Endothelial cell of umbilical vein (primary cell): ENCODE results near the gene HMGCS2. TPM values are rescaled to one million over a fixed set of nuclear protein-coding genes. Genes with fewer than 3 reads are reported as not detected.

Experiments
- BruUV-seq: library from RNA; stranded (reverse); fragments of 400-500 nt; replicated peaks from 2 replicates; lab custom pipeline; 2021; lab: Mats Ljungman, UMichigan
- CTCF ChIA-PET: fragments of 300-600, 350-600 bp; sonication (Branson Sonifier 250); formaldehyde crosslinking; loops from one replicate; lab custom pipeline; 2021; ENCODE audit warnings: antibody characterized with exemption, inconsistent platforms; lab: Charles Lee
- POLR2A ChIA-PET: fragments of 300-600, 350-600 bp; sonication (Branson Sonifier 250); formaldehyde crosslinking; loops from one replicate; lab custom pipeline; 2021; ENCODE audit warnings: antibody characterized with exemption, inconsistent platforms; lab: Charles Lee
- DNase-seq: peaks from one replicate; pipeline ENCODE4 v3.0.0-alpha.2; 2011; ENCODE audit warnings: low read depth, low spot score
- FAIRE-seq: peaks from 2 replicates; lab custom pipeline; 2011; peaks lifted over from hg19 to GRCh38; lab: Jason Lieb, UNC
- H2AFZ ChIP-seq: 2 replicates; pipeline ENCODE4 v1.6.0; 2012; ENCODE audit warnings: low read depth, low read length, control low read depth, inconsistent platforms
- H3K27ac ChIP-seq: 2 replicates; pipeline ENCODE4 v1.5.1; 2011; ENCODE audit warnings: low read depth, mild to moderate bottlenecking, control low read depth, low read length, moderate library complexity; ENCODE audit not compliant: insufficient read depth
- H3K27me3 ChIP-seq, 2 experiments: 2 replicates each; pipeline versions ENCODE4 v1.6.0 to v1.6.1; 2011; ENCODE audit warnings: low read length in 2 of 2, mixed read lengths in 1 of 2; ENCODE audit not compliant: control insufficient read depth in 2 of 2, insufficient read depth in 2 of 2
- H3K36me3 ChIP-seq, 2 experiments: 2 replicates in 1 of 2; 3 replicates in 1 of 2; pipeline ENCODE4 v1.5.1; 2011; ENCODE audit warnings: low read length in 2 of 2, mild to moderate bottlenecking in 1 of 2, moderate library complexity in 1 of 2; ENCODE audit not compliant: control insufficient read depth in 2 of 2, insufficient read depth in 2 of 2; ENCODE audit errors: extremely low read depth in 1 of 2
- H3K4me1 ChIP-seq: 3 replicates; pipeline ENCODE4 v1.5.1; 2011; ENCODE audit warnings: mild to moderate bottlenecking, low read length; ENCODE audit not compliant: control insufficient read depth, insufficient read depth; ENCODE audit errors: extremely low read depth
- H3K4me2 ChIP-seq: 2 replicates; pipeline ENCODE4 v1.6.1; 2011; ENCODE audit warnings: low read length, control low read depth, mixed read lengths; ENCODE audit not compliant: insufficient read depth
- H3K4me3 ChIP-seq, 3 experiments: fragments of 200-600 bp in 1 of 3; sonication (generic), shearing (Covaris generic) in 1 of 3; replicated peaks in 1 of 3; 2 replicates each; pipeline ENCODE4 v1.5.1; 2011 to 2016; ENCODE audit warnings: control low read depth in 3 of 3, low read length in 3 of 3, mild to moderate bottlenecking in 2 of 3, inconsistent platforms in 1 of 3, low read depth in 1 of 3, moderate library complexity in 1 of 3; ENCODE audit not compliant: insufficient read depth in 1 of 3
- H3K79me2 ChIP-seq: 2 replicates; pipeline ENCODE4 v1.6.0; 2012; ENCODE audit warnings: low read length, inconsistent platforms; ENCODE audit not compliant: control insufficient read depth, insufficient read depth
- H3K9ac ChIP-seq: replicated peaks from 2 replicates; pipeline ENCODE3; 2011; ENCODE audit warnings: low read length, control low read depth; ENCODE audit not compliant: insufficient read depth; ENCODE audit errors: extremely low read depth
- H3K9me1 ChIP-seq: replicated peaks from 3 replicates; pipeline ENCODE4 v1.6.0; 2011; ENCODE audit warnings: mild to moderate bottlenecking, low read length; ENCODE audit not compliant: control insufficient read depth, insufficient read depth; ENCODE audit errors: extremely low read depth
- H3K9me3 ChIP-seq: replicated peaks from 2 replicates; pipeline ENCODE4 v1.5.1; 2012; ENCODE audit warnings: low read length, inconsistent platforms; ENCODE audit not compliant: control insufficient read depth, insufficient read depth
- H4K20me1 ChIP-seq: replicated peaks from 2 replicates; pipeline ENCODE3; 2011; ENCODE audit warnings: mild to moderate bottlenecking, low read length; ENCODE audit not compliant: control insufficient read depth, insufficient read depth; ENCODE audit errors: extremely low read depth
- EZH2 ChIP-seq: IDR thresholded peaks from 2 replicates; pipeline ENCODE4 v1.6.1; 2012; ENCODE audit warnings: borderline replicate concordance, low read depth, mild to moderate bottlenecking, moderate library complexity, low read length, inconsistent platforms; ENCODE audit not compliant: severe bottlenecking
- FOS ChIP-seq: IDR thresholded peaks from 2 replicates; pipeline ENCODE4 v1.6.1; 2011; ENCODE audit warnings: mild to moderate bottlenecking, low read length, moderate library complexity, borderline replicate concordance; ENCODE audit not compliant: insufficient read depth
- GATA2 ChIP-seq: IDR thresholded peaks from 2 replicates; pipeline ENCODE4 v1.7.0; 2011; ENCODE audit warnings: low read depth, mild to moderate bottlenecking, moderate library complexity, mixed read lengths, low read length; ENCODE audit not compliant: insufficient read length, insufficient read depth
- JUN ChIP-seq: IDR thresholded peaks from 2 replicates; pipeline ENCODE4 v1.6.1; 2011; ENCODE audit warnings: borderline replicate concordance, low read depth; ENCODE audit not compliant: insufficient read length, insufficient read depth
- POLR2A ChIP-seq: IDR thresholded peaks from 2 replicates; pipeline ENCODE4 v1.6.1; 2012; ENCODE audit warnings: low read depth, mild to moderate bottlenecking, control low read depth, low read length
- POLR2AphosphoS5 ChIP-seq: IDR thresholded peaks from 2 replicates; pipeline ENCODE4 v1.6.1; 2012; ENCODE audit warnings: low read depth, mild to moderate bottlenecking, control low read depth, low read length, moderate library complexity; ENCODE audit not compliant: insufficient read depth
- dilution Hi-C: fragments of 300-500 bp; cut with MboI; formaldehyde crosslinking; loops from one replicate; pipeline ENCODE4 v1.15.0; 2019; ENCODE audit warnings: low sequenced_read_pairs; ENCODE audit not compliant: extremely low pct_ligation_motif_present
- intact Hi-C: fragments of 100-400 bp; cut with micrococcal nuclease; formaldehyde crosslinking; loops from one replicate; pipeline ENCODE4 v1.10.0; 2022
- polyA plus RNA-seq, 4 experiments: library from polyadenylated mRNA; depleted of rRNA in 3 of 4; stranded (reverse) in 3 of 4; unstranded in 1 of 4; fragments of >200 nt; gene quantifications; 2 replicates each; pipeline versions ENCODE4 v1.2.1 to v1.2.3, GENCODE V29; 2011 to 2012; ENCODE audit warnings: missing spikeins in 1 of 4
- total RNA-seq: library from RNA; stranded (reverse); gene quantifications from 2 replicates; pipeline ENCODE4 v1.2.3, GENCODE V29; 2021

Gene HMGCS2
- total and polyA plus RNA-seq, 2 donors (not counting 3 experiments of a cell fraction or from before 2014, with no cell fraction given) = not detected

DNA sequence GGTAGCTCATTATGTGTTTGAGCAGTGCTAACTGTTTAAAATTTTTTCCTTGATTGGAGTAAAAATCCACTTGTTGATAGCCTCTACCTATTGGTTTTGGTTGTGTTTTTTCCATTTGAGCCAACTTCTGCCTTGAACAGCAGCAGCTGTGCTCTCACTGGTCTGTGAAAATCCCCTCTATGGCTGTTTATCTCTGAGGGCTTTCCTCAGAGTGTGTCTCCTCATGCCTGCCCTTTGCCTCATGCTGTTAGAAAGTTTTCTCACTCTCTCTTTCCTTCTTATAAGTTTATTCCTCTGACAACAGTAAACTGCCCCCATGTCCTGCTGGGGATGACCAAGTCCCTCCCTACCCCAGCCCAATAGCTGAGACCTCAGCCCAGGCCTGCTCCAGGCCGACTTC lies 28.5 kb upstream of the HMGCS2 start:
- no peaks in the 10 kb centered on the region for H4K20me1 ChIP-seq
- peaks cover 0 to 7% of the 10 kb centered on the region in 2 experiments for H3K27me3 ChIP-seq
- no peak overlapping the region for H3K27ac ChIP-seq
- H3K4me2 ChIP-seq = no peak overlapping the region
- no peaks in the 10 kb centered on the region for H3K4me1 ChIP-seq
- FAIRE-seq (no peak), DNase-seq (no peak)
- intact Hi-C loops = no loop called here
- TF ChIP-seq JUN = no peak
- no peak for TF ChIP-seq POLR2AphosphoS5
- no peak for TF ChIP-seq FOS
- H3K79me2 ChIP-seq = no peaks in the 10 kb centered on the region
- no peaks in the 10 kb centered on the region for H3K36me3 ChIP-seq
- H3K9me3 ChIP-seq = no peaks in the 10 kb centered on the region
- ChIA-PET POLR2A (no interaction called here), CTCF (interaction anchor here (1.1 to 4.0 kb wide), 2 partner anchors 11 to 53 kb away, joined by 3 to 25 read pairs; no protein-coding TSS in a partner anchor)
- dilution Hi-C loops = no loop called here
- H3K9ac ChIP-seq = no peak overlapping the region
- no peak overlapping the region for H2AFZ ChIP-seq
- BruUV-seq = no TSS peak
- no peak overlapping the region for H3K4me3 ChIP-seq
- H3K9me1 ChIP-seq = no peaks in the 10 kb centered on the region

GRCh38 chr1:119795261-119796200 lies 26.8 kb upstream of the HMGCS2 start:
- TF ChIP-seq POLR2A (no peak), POLR2AphosphoS5 (no peak), GATA2 (no peak), EZH2 (no peak)
- H3K9me1 ChIP-seq = no peaks in the 10 kb centered on the region
- POLR2A ChIA-PET = no interaction called here
- intact Hi-C loops = no loop called here
- no TSS peak for BruUV-seq
- H2AFZ ChIP-seq = no peak overlapping the region
- CTCF ChIA-PET = interaction anchor here (1.3 to 4.0 kb wide), 3 partner anchors 13 to 16 kb away, joined by 3 to 25 read pairs (median 3); no protein-coding TSS in a partner anchor
- dilution Hi-C loops = no loop called here
- H3K4me2 ChIP-seq = no peak overlapping the region
- H3K9me3 ChIP-seq = no peaks in the 10 kb centered on the region
- H3K4me1 ChIP-seq = no peaks in the 10 kb centered on the region
- DNase-seq (no peak), FAIRE-seq (no peak)
- no peak overlapping the region for H3K4me3 ChIP-seq
- H3K79me2 ChIP-seq = no peaks in the 10 kb centered on the region
- H3K27me3 ChIP-seq = peaks cover under 1 to 7% of the 10 kb centered on the region in 2 experiments
- H3K9ac ChIP-seq = no peak overlapping the region
- no peaks in the 10 kb centered on the region for H4K20me1 ChIP-seq
- no peak overlapping the region for H3K27ac ChIP-seq
- no peaks in the 10 kb centered on the region for H3K36me3 ChIP-seq
